Islet of Langerhans (tissue), 1 donor: ENCODE measurements around the gene SLC37A1.

ENCODE experiments used
- FAIRE-seq: peaks from one replicate; lab custom pipeline; 2011; peaks lifted over from hg19 to GRCh38; lab: Jason Lieb, UNC

Gene SLC37A1

DNA sequence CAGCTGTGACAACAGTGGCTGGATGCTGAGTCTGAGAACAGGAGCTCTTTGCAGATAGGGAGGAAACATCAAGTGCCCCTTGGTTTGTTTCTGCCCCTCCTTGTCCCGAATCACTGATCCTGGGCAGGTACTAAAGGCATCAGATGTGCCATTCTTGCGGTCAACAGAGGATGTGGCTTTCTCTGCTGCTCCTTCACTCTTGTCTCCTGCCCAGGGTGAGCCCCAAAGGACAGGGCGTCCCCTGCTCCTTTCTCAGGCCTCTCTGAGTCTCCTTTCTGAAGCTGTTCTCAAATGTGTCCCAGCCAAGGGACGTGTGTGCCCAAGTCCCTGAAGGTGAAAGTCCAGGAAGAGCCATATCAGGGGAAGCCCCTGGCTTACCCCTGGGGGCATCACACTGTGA, 31.7 kb downstream of the SLC37A1 start:
- FAIRE-seq, result no peak

DNA sequence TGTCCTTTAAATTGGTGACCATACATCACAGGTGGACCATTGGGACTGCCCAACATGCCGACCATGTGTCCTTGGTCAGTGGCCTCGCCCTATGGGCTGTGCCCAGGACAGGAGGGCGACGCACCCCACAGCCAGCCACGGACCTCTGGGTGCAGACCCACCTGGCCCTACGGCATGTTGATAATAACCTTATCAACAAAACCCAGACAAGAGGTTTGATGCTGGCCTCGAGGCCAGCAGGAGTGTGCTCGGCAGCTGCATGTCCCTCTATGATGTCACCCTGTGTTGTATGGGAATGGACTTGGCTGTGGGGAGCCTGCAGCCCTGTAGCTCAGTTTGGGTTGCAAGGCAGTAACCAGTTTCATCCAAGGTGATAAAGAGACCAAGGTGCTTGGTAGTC, 32.1 kb downstream of the SLC37A1 start:
- no peak for FAIRE-seq

DNA sequence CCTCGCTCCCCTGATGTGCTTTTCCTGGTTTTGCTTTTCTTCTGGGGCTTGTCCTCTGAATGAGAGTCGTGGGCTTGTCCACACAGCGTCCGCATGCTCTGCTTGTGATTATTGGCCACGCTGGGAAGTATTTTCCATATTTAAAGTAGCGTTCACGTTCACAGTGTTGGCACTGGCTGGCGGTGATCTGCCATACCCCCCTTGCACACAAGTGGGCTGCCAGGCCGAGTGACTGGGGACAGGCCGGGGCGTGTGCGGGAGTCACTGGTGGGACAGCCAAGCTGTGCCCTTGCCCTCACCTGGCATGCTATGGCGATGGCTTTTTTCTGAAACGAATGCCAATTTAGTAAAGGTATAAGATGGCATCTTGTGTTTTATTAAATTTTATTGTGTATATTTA, 32.8 kb downstream of the SLC37A1 start:
- FAIRE-seq, result no peak

DNA sequence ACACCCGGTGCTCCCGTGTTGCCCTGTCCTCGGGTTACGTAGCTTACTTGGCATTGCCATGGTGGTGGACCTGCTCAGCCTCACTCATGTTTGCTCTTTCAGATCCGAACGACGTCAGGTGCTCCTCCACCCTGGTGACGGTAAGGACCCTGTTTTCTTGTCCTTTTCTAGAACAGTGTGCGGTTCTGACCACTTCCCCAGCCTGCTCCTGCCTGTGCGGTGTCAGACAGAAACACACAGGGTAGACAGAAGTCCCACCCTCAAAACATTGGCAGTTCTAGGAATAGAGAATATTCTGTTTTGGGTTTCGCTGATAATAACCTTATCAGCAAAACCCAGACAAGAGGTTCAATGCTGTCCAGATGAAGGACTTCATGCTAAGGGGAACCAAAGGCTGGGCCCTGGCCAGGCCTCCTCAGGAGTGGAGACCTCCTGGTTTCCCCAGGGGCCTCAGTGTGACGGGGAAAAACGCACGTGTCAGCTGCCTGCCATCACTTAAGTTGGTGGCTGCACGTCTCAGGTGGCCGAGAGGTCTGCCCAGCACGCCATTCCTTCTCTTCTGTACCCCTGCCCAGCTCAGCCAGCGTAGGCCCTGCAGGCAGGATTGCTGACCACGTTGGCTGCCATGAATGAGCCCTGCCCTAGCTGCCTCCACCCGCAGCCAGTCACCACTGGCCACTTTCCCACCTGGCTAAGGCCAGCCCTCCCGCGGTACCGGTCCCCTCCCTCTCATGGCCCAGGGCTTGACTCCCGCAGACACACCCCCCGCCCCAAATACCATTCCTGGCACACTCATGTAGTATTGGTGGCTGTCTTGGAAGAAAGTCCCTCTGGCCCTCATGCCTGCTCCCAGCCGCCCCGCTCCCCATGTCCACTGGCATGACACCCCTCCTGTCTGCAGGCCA, 33.6 kb downstream of the SLC37A1 start:
- no peak for FAIRE-seq

DNA sequence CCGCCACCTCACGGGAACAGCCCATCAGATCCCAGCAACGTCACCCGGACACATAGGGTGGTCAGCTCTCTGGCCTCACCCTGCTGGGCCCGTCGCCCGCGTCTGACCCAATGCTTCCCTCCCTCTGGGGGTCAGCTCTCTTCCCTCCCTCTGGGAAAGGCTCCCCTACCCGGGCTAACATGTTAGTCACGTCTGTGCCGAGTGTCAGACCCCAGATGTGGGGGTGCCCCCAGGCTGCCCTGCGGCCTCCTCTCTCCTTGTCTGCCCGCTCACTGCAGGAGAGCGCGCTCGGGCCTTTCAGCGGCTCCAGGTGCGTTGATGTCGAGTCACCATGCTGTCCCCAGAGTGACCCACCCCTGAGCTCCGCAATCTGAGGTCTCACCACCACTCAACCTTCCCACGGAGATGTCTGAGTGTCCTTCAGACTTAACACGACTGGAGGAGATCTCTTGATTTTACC, 34.3 kb downstream of the SLC37A1 start:
- no peak for FAIRE-seq

DNA sequence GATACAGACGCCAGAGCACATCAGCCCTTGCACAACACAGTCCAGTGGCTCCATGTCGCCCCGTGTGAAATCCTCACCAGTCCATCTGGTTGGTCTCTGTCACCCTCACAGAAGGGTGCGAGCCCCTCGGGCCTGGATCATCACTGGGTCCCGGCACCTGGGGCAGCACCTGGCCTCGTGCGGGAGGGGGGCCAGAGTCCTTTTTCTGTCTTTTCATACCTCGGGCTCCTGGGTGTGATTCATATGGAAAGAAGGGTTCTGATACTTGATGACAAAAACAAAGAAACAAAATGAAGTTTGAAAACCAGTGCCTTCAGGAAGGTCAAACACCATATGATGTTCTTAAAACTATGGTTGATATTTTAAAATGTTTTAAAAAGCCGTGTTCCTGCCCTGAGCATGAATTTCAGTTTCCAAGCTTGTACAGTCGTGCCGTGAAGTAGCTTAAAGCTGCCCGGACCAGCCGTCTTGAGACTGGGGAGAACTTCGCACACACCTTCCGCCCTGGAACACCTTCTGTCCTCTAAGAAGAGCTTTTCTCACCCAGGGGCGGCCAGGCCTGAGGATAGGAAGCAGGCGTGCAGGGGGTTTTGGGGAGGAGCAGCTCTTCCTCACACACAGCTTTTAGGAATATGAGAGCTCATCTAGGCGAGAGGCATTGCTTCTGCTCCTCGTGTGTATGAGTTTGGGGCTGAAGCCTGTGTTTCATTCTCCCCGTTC, 35.2 kb downstream of the SLC37A1 start:
- no peak for FAIRE-seq

DNA sequence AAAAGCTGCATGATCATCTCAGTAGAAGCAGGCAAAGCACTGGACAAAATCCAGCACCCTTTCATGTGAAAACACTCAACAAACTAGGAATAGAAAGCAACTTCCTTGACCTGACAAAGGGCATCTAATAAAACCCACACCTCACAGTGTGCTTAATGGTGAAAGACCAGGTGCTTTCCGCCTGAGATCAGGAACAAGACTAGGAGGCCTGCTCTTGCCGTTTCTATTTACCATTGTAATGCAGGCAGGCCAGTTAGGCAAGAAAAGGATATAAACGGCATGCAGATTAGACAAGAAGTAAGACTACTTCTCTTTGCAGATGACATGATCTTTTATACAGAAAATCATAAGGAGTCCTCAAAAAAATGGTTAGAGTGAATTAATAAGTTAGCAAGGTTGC, 37.2 kb downstream of the SLC37A1 start:
- peak; percentile 94 for FAIRE-seq

DNA sequence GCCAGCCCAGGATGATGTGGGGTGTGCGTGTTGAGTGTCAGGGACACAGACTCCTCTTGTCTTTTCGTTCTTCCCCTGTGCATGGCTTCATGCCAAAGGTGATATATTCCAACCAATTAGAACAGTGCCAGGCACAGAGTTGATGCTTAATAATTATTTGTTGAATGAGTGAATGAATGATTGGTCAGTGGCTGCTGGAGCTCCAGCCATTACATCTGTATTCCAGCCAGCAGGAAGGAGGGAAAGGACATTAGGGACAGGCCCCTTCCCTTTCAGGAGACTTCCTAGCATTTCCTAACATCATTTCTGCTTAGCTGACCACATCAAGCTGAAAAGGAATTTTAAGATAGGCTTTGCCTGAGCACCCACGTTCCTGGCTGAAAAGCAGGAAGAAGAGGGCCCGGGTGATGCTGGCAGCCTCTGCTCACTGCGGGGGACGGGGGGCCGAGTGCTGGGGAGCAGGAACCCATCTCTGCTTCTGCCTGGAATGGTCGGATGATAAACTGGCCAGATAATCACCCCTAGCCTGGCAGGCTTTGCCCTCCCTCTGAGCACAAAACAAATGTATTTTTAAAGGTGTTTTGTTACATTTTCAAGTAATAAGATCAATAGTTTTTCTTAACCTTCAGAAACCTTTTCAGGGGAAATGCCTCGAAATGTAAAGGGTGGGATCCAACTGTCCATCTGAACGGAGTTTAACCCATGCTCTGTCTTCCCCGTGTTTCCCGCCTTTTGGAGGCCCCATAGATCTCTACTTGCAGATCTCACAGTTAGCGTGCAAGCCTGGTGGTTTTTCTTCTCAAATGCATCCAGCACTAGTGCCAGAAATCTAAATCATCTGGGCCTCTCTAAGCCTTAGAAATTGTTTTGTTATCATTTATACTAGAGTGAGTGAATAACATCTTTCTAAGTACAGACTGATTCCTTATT, 39.0 kb downstream of the SLC37A1 start:
- no peak for FAIRE-seq

DNA sequence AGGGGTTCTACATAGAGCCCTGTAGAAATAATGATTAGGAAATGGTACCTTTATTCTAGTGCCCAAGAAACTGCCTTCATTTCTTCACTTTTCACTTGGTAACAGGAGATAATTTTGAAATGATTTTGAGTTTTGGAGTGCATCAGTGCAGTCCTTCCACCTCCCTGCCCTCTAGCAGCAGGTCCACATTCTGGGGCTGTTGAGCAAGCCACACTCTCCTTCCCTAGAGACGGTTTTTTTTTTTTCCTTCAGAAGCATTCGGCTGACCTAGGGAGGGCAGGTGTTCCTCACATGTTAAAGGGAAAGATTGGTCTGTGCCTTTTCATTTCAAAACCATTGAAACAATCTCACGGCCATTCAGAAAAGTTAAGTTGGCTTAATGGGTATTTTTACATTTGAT, 39.8 kb downstream of the SLC37A1 start:
- no peak for FAIRE-seq

DNA sequence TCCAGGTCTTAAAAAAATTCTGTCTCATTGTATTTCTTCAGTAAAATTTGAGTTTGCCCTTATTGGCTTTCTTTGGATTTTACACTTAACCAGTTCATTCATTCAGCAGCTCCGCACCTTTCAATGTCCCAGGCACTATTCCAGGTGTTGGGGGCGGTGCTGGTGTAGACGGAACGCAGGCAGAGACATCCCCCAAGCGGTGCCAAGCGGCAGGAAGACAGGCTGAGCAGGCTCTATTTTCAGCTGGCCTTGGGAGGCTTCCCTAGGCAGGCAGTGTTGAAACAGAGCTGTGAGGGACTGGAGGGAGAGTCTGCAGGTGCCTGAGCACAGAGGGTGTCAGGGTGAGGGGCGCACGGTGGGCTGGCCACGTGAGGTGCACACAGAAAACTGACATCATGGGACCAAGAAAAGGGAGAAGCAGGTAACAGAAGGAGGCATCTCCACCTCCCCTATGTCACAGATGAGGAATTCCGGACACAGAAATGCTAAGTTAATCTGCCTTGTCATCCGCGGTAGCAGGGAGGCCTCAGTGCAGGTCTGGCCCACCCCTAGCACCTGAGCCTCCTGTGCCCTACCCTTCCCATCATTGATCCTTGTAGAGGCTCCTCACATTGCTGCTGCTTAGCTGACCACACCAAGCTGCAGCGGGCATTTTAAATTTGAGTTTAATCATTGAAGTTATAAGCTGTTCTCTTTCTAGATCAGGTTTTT, 40.8 kb downstream of the SLC37A1 start:
- no peak for FAIRE-seq

DNA sequence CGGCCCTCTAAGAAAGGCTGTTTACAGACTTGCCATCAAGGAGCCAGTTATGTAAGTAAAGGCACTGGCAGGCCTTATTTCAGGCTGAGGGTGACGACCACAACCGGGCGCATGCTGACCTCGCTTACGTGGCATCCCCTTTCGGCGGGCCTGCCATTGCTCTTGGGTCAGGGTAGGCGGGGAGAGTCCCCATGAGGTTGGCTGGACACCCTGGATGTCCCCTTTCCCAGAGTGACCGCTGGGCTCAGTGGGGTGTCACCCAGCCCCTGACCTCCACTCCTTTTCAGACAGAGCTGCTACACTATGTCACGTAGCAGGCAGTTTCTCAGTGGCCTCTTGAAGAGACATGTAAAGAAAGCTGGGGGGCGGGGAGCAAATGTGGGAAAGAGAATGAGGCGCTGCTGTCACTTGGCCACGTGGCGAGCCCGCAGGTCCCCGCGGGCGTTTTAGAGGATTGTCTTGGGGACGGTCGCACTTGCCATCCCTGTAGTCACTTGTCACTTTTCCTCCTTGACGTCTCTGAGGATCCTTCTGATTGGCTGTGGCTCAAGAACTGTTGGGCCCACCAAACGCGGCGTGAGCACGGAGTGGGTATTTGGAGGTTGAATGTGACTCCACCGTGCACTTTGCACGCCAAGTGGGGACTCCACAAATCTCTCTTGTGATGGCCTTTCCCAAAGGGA, 42.2 kb downstream of the SLC37A1 start:
- FAIRE-seq, result no peak

DNA sequence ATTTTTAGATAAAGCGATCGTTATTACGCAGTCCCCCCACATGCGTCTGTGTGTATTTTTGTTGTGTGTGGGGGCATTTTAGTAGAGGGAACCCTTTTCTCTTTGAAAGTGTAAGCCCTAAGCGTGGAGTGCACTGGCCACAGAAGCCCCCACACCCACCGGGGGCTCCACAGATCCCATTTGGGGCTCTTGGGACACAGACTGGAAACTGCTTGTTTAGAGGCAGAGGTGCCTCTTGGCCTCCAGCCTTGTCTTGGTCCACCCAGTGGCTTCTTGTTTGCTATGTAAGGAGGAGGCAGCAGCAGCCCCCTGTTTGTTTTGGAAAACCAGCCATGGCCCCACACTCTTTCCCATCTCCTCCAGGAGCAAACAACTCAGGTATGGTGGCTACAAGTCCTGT, 42.8 kb downstream of the SLC37A1 start:
- FAIRE-seq, result no peak

DNA sequence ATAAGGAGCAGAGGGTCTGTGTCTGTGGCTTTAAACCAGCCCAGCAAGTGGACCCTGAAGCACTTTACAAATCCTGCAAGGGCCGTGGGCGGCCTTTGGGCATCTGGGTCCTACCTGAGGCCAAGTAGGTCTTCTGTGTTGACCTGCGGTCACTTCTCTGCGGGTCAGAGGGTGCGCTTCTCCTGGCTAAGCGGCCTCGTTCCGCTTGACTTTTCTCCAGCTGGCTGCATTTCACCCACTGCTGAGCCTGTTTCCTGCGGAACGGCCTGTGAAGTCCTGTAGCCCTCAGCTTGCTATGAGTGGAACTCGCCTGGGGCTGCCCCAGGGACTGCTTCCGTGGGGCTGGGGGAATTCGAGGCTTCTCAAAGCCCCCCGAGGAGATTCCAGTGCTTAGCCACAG, 43.3 kb downstream of the SLC37A1 start:
- no peak for FAIRE-seq

DNA sequence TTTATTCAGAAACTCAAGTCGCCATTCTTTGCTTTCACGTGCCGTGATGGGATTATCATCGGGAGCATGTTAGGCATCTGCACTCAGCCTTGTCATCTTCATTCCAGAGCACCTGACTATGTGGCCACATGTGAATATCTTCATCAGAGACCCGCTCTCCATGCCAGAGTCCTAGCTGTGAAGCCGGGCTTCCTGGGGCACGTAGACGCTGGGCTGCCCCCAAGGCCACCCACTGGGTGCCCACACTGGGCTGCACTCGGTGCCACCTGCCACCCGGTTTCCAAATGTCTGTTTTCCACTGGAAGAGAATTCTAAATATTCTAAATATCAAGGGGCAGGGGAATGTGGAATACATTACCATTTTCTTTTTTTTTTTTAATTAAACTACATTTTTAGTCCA, 43.8 kb downstream of the SLC37A1 start:
- no peak for FAIRE-seq

DNA sequence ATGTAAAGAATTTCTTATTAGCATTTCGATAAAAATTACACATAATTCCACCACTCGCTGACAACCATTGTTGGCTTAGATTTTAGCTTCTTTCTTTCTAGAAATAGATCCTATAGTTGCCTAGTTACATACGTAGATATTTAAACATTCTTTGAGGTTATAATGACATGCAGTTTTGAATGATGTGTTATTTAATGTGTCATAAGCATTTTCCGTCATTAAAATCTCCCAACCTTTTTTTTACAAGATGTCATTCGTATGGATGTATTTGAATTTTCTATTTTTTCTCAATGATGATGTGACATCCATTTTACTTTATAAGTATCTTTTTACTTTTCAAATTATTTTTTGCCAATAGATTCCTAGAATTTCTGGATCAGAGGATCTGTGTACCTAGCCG, 44.7 kb downstream of the SLC37A1 start:
- FAIRE-seq, result peak; percentile 81

DNA sequence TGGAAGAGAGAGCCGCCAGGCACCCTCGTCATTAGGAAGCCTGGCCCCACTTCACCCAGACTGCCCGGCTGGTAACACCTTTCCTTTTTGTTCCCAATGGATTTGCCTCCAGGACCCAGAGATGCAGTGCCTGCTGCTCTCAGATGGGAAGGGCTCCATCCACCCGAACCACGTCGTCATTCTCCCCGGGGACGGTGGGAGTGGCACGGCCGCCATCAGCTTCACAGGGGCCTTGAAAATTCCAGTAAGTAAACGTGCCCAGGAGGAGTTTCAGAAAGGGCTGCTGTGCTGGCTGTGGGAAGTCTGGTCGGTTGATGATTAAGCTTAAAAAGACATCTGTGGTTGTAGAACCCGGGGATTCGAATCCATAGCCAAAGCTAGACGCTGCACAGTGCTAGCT, 45.2 kb downstream of the SLC37A1 start:
- FAIRE-seq, result no peak

DNA sequence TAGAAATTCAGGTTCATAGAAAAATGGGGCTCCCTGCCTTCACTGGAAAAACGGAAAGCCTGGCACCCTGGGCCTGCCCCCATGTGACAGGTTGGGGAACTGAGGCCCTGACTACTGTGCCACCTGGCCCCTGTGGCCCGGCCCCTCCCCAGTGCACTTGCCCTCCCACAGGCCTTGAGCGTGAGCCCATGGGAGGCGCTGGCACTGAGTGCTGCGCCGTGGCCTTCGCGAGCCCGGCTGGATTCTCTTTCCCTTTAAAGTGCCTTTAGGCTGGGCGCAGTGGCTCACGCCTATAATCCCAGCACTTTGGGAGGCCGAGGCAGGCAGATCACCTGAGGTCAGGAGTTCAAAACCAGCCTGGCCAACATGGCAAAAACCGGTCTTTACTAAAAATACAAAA, 45.7 kb downstream of the SLC37A1 start:
- no peak for FAIRE-seq

DNA sequence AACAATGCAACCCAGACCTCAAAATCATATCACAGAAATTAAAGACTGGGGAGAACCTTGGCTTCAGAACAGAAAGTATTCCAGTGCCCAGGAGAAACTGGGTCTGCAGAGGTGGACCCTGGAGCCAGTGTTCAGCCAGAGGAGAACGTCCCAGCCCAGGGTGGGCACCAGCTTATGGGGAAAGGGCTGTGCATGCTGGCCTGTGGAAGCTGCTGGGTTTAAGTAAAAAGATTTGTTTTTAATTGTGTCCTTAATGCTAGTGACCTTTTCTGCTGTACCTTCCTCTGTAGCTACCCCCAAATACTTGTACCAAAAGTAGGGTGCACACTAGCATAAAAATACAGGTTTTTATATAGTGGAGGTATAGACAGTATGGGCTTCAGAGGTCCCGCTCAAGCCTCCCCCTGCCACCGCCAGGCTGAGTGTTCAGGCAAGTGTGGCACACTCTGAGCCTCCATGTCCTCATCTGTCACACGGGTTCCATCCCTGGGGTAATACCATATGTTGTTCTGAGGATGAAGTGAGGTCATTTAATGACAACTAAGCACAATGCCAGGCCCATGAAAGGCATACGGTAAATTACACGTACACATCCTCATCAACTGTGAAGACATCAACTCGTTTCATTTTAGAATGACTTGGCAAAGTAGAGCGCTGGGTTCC, 47.0 kb downstream of the SLC37A1 start:
- FAIRE-seq, result no peak

DNA sequence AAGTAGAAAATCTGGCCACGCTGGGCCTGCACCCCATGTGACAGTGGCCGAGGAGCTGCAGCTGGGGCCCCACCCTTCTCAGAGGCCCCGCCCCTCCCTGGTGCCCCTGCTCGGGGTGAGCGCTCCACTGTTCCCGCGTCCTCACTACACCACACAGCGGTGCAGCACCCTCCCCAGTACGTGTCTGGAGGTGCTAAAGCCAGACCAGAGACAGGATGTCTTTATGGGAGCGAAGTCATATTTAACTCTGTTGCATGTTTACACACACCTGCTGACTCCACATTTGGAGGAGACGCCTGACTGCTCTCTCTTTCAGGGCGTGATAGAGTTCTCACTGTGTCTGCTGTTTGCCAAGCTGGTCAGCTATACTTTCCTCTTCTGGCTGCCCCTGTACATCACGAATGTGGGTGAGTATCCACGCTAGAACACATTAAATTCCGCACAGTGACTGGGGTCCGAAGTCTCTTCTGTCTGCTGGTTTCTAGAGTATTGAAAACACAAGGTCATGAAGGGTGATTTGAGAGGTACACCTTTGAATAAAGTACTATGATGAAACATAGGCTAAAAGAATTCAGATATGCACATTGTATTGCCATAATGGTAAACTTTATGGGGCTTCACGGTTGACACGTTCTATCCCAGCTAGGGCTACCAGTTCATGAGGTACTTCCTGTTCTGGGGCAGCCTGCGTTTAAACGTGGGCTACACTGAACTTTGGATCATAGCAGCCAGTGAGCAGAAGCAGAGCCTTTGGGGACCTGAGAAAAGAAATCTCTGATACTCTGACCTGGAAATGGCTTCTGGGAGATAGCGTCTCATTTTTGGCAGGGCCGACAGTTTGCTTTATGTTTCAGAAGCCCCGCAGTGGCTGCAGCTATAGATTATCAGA, 48.4 kb downstream of the SLC37A1 start:
- FAIRE-seq, result peak; percentile 100

DNA sequence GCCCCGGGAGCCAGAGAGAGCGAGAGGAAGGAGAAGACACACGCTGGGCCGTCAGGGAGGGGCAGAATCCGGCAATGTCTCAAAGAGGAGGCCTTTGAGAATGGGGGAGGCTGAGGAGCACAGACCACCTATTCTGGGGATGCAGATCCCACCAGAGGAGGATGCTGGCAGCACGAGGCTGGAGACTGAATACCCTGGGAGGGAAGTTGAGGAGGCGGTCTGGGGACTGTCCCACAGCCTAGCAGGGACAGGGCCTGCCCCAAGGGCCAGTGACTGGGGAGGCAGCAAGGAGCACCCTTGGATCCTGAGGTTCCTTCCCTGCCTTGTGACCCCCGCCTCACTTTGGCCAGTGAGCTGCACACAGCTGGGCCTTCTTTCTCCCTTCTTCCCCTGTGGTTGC, 49.2 kb downstream of the SLC37A1 start:
- no peak for FAIRE-seq
